GM19035 (cell line): ENCODE data around the gene SH3TC1.

ENCODE experiments used
- ATAC-seq: cut with Tn5 transposase; IDR thresholded peaks from one replicate; pipeline ENCODE4 v1.9.1; 2021; ENCODE audit not compliant: unreplicated experiment

The SH3TC1 gene

DNA sequence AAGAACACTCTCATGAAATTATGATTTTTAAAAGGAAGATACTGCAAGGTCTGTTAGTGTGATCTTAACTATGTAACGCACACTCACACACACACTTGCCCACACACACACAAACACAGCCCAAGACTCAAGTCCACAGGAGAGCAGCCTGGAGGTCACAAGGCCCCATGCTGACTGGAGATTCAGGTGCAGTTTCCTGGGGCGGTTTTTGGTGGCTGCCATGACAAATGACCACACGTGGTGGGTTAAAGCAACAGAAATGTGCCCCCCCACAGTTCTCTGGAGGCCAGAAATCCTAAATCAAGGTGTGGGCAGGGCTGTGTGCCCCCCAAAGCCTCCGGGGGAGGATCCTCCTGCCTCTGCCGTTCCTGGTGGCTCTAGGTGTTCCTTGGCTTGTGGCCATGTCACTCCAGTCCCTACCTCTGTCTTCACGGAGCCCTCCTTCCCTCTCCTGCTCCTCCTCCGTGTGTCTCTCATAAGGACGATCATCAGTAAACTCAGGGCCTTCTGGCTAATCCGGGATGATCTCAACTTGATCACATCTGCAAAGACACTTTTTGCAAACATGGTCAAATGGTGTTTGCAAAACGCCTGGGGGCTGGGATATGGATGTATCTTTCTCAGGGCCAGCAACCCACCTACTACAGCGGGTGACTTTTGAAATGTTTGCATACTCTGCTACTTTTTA, 60.8 kb downstream of the SH3TC1 start:
- no peak for ATAC-seq

DNA sequence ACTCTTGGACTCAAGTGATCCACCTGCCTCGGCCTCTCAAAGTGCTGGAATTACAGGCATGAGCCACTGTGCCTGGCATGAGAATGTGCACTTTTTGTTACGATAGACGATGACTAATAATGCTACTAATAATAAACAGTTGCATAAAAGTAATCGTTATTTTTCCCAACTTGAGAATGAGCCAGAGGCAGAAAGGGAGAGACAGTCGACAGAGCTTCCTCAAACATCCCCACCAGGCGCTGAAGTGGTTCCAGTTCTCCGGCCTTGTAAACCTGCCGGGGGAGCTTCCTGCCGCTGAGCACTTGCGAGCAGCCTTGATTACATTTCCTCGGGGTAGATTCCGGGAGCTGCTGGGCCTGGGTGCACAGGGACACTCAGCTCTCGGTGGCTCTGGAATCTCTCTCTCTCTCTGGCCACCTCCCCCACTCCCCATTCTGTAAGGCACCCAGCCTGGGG, 61.6 kb downstream of the SH3TC1 start:
- ATAC-seq, result no peak

DNA sequence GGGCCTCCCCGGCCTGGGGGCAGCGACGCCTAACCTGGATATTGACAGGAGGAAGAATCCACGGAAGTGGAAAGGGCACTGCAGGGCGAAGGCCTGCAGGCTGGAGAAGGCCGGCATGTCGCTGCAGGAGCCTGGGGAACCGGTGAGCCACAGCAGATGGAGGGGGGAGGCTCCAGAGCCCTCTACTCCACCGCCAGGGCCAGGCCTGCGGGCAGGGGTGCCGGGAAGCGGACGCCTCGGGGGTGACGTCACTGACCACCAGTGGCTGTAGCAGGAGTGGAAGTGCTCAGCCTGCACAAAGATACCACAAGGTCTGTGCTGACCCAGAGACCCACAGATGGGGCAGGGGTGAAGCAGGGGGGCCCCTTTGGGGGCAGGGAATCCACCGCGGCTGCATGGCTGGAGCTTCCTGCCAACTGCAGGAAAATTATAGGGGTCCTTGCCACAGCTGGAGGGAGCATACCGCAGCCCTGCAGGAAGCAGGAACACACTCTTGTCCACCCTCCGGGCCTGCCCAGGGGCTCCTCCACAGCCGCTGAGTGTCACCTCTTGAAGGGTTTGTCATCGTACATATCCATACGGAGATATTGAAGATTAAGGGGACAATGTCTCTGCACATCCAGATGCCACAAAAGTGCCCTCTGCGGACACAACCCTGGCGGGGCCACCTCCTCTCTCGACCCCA, 62.9 kb downstream of the SH3TC1 start:
- ATAC-seq, result no peak

DNA sequence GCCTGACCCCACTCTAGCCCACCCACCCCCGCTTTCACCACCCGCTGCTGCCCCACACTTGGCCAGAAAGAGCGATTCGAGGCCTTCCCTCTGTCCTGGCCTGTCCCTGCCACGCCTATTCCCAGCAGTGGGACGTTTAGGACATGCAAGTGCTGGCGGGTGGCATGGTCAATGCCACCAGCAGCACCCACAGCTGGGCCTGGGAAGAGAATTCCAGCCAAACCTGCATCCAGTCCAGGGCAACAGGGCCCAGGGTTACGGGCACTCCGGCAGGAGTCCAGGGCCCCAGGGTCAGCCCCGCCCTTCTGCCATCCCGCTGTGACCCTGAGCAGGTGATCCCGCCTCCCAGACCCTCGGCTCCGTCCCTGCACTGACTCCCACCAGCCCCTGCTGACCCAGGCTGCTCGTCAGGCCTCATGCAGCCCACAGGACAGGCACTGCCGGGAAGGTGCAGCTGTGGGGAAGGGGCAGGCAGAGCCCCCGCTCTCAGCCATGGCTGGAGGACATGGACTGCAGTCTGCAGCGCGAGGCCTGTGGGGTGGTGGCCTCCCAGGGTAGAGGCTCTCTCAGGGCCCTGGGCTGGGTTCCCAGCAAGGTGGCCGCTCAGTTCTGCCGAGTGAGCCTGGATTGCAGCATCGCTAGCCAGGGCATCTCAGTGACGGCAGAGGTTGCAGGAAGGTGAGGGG, 63.7 kb downstream of the SH3TC1 start:
- no peak for ATAC-seq

DNA sequence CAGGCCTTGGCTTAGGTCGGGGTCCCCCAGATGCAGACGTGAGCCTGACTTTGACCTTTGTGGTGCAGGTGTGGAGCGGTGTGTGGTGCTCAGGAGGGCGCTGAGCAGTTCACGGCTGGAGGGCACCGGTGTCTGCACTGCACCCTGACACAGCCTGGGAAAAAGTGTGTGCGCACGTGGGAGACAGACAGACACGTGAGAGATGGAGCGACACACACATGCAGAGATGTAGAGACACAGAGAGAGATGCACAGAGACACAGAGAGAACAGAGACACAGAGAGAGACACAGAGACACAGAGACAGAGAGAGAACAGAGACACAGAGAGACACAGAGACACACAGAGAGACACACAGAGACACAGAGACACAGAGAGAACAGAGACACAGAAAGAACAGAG, 64.3 kb downstream of the SH3TC1 start:
- ATAC-seq, result no peak

DNA sequence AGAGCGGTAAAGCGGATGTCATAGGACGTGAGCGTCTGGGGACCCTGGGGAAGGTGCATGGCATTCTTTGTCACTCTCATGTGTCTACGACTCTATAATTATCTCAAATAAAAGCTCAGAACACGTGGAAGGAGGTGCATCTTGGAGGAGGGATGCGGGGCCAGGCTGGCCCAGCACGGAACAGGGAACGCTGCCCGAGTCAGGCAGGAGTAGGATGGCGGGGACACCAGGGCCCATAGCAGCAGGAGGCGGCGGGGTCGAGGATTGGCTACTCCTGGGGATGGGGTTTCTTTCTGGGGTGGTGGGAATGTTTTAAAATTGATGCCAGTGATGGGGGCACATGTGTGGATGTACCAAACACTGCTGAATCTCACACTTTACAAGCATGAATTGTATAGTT, 65.0 kb downstream of the SH3TC1 start:
- ATAC-seq, result no peak

DNA sequence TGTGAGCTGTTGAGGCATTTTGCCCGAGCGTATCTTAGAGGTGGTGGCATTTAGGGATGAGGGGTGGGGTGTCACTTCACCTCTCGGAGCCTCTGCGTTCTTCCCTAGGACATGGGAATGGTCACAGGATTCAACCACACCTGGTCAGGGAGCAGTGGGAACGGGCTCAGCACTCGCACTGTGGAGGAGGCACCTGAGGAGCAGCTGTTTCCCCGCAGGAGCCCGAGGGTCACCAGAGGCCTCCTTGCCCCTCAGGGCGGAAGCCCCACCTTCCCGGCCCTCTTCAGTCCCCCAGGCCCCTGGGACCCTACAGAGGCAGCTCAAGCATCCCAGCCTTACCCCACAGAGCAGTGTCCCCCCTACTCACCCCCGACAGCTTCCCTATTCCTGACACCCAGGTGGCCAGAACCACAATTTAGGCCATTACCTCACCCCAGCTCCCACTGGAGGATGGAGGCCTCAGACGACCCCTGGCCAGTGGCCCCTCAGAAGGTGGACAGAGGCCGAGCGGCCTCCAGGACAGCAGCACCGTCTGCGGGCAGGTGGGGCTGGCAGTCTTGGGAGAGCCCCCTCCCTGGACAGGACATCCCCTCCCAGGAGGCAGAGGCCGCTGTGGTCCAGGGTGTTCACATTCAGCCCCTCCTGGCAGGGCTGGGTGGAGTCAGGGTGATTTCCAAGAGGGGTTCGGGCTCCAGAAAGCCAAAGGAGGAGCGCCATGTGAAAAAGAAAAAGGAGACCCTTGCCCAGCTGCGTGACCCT, 66.3 kb downstream of the SH3TC1 start:
- ATAC-seq, result no peak

DNA sequence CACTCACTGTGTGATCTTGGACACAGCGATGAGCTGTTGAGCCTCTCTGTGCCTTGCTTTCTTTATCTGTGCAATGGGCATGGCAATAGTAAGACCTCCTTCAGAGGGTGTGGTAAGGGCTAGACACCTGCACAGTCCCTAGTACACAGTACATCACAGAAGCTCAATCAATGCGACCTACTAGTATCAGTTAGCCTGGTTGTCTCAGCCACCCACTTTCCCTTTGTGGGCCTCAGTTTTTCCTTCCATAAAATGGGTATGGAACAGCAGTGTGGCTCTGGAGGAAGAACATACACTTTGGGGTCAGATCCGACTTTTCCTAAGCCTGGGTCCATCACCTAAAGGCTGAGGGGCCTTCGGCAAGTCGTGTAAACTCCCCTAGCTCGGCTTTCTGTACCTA, 67.0 kb downstream of the SH3TC1 start:
- ATAC-seq, result no peak

DNA sequence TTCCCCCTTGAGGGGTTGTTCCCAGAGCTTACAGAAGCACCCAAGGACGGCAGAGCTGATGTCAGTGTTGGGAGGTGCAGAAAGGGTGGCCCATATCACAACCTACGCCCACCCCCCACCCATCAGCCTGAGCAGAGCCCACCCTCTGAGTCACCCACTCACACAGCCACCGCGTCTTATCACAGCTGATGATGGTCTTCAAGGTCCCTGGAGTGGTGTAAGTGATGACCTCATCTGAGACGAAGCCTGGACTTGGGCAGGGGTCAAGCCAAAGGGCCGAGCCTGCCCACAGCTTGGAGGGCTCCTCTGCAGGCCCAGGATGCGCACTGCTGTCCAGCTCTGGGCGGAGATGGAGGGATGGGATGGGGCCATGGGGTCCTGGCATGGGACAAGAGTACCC, 67.4 kb downstream of the SH3TC1 start:
- ATAC-seq, result no peak

DNA sequence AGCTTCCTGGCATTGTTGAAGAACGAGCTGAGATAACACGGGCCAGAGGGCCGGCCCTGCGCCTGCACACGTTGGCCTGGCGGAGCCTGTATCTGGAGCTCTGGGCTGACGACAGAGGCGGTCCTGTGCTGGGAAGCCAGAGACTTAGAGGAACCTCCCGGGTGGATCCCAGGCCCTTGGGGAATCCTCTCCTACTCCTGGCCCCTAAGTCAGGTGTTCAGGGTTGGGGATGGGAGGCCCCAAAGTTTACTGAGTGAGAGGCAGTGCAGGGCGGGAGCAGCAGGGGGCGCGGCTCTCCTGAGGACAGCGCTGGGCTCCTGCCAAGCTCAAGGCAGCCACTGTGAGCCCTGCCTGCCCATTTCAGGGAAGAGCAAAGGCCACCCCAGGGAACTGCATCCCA, 68.0 kb downstream of the SH3TC1 start:
- no peak for ATAC-seq

DNA sequence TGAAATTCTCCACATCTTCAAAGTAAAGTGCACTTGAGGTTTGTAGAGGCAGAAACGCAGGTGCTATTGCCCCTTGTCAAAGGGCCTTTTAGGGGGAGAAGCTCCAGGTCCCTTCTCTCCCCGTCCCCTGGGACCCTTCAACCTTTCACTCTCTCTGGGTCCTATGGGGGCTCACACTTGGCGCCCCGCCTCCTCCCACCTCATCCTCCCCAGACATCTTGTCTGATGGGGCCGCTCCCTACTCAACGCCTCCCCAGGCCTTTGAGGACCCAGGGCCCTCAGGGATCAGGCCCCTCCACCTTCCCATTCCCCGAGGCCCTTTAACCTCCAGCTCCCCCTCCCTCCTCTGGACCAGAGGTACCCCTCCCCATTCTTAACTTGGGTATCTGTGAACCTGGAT, 69.1 kb downstream of the SH3TC1 start:
- ATAC-seq, result no peak

DNA sequence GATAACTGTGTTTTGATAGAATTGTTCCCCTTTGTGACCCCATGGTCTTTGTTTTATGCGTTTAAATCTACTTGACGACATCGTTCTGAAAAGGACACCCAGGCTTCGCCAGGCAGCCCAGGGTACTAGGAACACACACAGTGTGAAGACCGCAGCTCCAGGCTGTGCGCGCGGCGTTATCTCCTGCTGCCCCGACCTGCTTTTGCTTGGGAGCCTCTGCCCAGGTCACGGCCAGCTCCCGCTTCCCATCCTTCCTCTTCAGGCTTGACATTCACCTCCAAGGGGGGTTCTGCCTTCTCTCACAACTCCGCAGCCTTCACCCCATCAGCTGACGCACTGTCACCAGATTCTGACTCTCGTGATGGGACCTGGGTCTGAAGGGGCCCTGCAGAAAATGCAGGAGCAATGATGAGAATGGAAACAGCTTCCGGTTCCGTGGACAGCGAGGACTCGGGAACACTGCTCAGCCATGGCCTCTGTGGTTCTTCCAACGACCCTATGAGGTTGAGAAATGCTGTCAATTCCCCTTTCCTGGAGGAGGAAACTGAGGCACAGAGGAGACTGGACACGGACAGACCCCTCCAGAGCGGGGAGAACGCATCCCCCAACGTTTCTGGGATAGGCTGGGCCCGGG, 69.9 kb downstream of the SH3TC1 start:
- ATAC-seq, result no peak

DNA sequence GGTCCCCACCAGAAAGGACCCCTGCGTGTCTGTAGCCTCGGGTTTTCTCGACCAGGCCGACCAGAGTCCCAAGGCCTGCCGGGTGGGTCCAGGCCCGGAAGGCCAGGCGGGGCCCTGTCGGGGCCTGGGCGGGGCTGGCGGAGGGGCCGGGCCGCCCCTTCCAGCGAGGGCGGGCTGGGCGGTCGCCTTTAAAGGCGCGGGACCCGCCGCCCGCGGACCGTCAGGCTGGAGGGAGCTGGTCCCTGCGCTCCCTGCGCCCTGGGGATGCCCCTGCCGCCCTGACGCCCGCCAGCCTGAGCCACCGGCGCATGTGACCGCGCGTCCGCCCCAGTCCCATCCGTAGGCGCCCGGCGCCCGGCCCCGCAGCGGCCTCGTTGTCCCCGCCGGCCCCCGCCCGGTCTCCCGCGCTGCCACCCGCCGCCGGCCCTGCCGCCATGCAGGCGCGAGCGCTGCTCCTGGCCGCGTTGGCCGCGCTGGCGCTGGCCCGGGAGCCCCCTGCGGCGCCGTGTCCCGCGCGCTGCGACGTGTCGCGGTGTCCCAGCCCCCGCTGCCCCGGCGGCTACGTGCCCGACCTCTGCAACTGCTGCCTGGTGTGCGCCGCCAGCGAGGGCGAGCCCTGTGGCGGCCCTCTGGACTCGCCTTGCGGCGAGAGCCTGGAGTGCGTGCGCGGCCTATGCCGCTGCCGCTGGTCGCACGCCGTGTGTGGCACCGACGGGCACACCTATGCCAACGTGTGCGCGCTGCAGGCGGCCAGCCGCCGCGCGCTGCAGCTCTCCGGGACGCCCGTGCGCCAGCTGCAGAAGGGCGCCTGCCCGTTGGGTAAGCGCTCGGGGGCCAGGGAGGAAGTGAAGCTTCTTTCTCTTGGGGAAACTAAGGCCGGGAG, 70.7 kb downstream of the SH3TC1 start, which contains the start of gene HTRA3:
TSS of gene HTRA3 (plus strand) at position 220 of the 883 bp plus-strand sequence. CDS start at position 435, 215 bp downstream.
- ATAC-seq, result no peak

DNA sequence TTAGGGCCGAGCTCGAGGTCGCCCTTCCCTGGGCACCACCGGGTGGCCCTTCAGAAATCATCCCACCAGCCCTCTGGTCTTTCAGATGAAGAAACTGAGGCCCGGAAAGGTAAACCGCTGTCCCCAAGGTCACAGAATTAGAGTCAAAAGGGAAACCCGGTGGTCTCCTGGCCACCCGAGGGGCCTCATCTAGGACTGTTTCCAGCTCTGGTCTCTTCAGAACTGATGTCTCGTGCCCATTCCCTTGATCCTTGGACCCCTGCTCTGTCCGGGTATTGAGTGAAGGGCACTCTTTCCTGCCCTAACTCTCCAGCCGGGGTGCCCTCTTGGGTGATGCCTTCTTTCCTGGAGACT, 71.3 kb downstream of the SH3TC1 start:
- no peak for ATAC-seq

DNA sequence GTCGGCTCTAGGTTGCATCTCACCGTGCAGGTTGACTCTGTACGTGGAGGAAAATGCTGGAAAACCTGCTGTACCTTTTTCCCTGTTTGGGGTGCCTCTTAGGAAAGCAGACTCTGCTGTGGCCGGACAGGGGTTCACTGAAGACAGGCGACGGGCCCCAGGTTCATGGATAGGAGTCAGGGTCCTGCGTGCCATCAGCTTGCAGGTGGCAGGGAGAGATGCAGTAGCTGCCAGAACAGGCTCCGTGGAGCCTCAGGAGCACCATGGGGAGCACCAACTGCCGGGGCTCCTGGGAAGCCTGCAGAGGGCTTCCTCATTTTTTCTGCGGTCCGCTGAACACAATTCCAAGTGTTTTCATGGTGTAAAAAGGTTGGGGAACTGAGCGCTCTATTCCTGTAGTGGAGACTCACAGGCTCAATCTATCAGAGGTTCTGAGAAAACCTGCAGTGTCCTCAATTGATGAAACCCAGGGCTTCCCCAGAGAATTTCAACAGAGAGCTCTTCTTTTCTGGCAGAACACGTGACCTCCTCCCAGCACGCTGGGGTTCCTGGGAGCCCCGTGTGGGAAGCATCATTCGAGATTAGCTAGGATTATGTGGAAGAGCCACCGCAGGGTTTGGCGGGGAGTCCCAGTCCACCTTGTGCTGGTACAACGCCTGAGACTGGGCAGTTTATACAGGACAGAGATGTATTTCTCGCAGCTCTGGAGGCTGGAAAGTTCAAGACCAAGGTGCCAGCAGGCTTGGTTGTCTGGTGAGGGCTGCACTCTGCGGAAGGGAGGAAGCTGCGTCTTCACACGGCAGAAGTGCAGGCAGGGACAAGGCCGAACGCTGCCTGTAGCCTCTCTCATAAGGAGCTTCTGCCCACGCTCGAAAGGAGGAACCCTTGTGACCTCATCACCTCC, 72.1 kb downstream of the SH3TC1 start:
- no peak for ATAC-seq

DNA sequence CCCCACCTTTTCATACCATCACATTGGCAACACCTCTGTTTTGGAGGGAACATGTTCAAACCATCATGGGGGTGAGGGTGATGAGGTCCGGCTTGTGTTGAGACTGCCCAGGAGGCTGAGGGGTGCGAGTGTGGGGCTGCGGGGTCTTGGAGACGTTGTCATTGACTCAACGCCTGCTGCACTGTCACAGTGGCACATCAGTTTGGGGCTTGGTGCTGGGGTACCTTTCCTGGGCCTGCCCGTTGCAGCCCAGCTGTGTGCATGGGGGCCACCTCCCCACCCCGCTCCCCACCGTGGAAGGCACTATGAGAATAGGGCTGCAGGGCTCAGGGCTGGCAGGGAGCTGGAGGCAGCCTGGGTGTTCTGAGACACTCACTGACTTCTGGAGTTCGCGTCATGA, 72.7 kb downstream of the SH3TC1 start:
- ATAC-seq, result no peak

DNA sequence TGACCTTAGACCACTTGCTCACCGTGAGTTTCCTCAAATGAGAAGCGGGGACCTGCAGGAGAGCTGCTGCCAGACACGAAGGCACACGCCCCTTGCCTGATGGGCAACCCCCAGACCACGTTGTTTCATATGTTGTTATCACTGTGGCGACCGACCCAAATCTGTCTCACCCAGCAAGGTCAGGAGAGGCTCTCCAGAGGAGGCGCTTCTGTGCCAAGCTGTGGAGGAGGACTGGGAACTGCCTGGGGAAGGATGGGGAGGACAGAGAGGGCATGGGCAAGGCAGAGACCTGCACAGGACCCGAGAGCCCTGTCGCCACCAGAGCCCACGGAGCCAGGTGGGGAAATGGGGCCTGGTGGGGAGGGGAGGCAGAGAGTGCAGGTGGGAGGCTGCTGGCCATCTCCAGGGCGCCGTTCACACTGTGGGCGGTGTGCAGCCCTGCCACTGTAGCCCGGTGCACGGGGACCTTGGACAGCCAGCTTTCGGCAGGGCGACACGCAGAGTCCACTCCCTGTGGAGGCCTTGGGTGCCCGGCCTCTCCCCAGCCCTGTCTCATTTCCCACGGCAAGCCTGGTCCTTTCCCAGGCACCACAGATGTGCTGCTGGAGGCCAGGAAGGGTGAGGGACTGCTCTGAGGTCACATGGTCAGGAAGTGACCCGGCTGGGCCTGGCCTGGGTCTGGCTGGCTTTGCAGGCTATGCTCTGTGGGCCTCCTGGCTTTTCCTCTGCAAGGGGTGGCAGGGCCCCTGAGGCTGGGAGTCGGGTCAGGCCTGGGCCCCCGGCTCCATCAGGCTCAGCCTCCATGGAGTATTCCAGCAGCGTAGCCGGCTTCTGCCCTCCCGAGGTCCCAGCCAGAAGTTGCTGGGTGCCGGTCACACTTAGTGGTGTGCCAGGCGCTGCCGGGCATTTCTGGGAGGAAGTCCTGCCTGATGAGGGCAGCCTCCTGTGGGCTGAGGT, 73.7 kb downstream of the SH3TC1 start:
- ATAC-seq, result no peak

DNA sequence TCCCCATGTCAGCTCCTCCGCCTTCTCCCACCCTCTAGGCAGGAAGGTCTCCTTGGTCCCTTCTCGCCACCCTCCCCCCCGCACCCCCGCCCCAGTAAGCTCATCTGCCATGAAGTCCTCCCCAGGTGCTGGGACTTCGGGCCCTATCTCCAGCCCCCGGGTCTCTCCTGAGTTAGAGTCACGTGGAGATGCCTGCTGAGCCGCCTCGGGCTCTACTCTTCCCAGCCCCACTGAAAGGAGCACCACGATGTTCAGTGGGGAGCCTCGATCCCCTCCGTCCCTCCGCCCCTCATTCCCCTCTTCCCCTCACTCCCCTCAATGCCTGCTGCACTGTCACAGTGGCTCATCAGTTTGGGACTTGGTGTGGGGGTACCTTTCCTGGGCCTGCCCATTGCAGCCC, 74.4 kb downstream of the SH3TC1 start:
- ATAC-seq, result no peak
